Measurements from ENCODE around the gene UCP2. TPM values are rescaled to one million over a fixed set of nuclear protein-coding genes. Genes with fewer than 3 reads are reported as not detected.
A peak's percentile ranks its signal among the peaks of the same experiment; 100 is the strongest.

UCP2 gene
- total and polyA plus RNA-seq, 4 donors: 44.7 to 207 (median 139) TPM

DNA sequence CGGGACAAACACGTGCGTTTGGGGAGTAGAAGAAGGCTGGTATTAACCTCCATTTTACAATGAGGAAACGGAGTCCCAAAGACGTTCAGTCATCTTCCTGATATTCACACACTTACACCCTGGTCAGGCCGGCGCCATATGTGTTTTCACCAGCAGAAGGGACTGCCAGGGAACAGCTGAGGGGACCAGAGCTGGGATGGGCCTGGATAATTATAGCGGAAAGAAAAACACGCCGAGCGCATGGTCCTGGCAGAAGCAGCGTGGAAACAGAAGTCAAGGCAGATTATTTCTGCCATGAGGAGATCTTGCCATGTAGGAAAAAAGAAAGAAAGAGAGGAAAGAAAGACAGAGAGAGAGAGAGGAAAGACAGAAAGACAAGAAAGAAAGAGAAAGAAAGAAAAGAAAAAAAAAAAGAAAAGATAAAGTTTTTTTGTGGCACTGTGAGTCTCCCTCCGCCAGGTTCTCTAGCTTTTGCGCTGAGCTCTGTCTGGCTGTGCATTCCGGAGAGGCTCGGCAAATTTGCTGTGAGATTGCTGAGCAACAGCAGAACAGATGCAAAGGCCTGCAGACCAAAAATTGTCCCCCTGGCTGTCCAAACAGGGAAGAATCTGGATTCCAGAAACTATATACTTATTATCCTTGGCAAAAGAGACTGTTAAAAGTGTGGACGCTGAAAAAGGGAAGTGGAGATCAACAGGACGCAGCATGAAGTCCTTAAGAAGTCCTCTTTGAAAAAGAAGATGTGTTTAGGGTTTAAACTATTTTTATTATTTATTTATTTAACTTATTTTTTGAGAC is 1.3 kb upstream of the UCP2 start:
- Histone ChIP-seq H3K36me3 (ENCODE audit: control insufficient read depth in 4 of 4, insufficient read depth in 4 of 4, low read length in 4 of 4) (no peaks in the 10 kb centered on the region), H3K27ac (ENCODE audit: low read depth in 1 of 2, low read length in 1 of 2) (peak overlapping the region; percentile 66 to 99), H3K9ac (ENCODE audit: insufficient read depth in 1 of 2, low read length in 2 of 2) (peak overlapping the region in 1 of 2 donors; percentile 32), H3K9me3 (ENCODE audit: control insufficient read depth in 4 of 4, insufficient read depth in 3 of 4, low read length in 3 of 4) (no peaks in the 10 kb centered on the region), H3K27me3 (ENCODE audit: control insufficient read depth in 3 of 3, insufficient read depth in 3 of 3, low read length in 2 of 3) (no peaks in the 10 kb centered on the region), H3K4me1 (ENCODE audit: control insufficient read depth in 5 of 5, insufficient read depth in 5 of 5, low read length in 5 of 5) (peaks cover 0 to 24% (median 7%) of the 10 kb centered on the region in 5 donors), H3K4me3 (peak overlapping the region; percentile 5)
- no peak for DNase-seq
- 49% methylated on average over 18 of the region's 18 CpGs for WGBS, 2 donors
- no peak for ATAC-seq (ENCODE audit: insufficient read depth, low FRiP score)
- TF ChIP-seq, protein P1, sequence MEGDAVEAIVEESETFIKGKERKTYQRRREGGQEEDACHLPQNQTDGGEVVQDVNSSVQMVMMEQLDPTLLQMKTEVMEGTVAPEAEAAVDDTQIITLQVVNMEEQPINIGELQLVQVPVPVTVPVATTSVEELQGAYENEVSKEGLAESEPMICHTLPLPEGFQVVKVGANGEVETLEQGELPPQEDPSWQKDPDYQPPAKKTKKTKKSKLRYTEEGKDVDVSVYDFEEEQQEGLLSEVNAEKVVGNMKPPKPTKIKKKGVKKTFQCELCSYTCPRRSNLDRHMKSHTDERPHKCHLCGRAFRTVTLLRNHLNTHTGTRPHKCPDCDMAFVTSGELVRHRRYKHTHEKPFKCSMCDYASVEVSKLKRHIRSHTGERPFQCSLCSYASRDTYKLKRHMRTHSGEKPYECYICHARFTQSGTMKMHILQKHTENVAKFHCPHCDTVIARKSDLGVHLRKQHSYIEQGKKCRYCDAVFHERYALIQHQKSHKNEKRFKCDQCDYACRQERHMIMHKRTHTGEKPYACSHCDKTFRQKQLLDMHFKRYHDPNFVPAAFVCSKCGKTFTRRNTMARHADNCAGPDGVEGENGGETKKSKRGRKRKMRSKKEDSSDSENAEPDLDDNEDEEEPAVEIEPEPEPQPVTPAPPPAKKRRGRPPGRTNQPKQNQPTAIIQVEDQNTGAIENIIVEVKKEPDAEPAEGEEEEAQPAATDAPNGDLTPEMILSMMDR (IDR thresholded peaks at IDR 0.05; ENCODE audit: control extremely low read depth, extremely low read depth): no peak

DNA sequence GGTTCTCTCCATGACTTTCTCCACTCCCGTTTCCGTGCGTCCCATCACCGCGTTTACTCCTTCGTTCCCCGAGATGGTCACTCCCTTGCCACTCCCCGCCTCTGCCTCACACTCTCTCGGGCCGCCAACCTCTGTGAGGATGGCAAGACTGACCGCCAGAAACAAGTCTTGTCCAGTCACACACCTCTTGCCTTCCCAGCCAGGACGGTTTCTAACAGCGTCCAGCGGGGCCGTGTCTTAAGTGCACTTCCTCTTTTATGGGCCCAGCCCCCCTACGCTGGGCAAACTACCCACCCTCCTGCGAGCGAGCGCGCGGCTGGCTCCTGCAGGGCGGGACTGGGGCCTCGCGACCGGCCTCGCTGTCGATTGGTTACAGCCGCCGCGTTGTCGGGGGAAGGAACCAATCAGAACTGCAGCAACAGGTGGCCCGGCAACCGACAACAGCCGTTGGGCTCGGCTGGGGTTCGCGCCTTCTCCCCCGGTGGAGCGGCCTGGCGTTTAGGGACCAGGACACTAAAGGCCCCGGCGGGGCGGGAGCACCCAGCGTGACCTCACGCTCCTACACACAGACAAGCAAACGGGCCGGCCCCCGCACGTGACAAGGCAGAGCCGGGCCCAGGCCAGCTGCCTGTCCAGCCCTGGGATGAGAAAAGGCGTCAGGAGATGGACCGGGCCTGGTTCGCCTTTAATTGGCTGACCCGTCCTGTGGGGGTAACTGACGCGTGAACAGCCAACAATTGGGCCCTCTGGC is 522 bp upstream of the UCP2 start:
- TF ChIP-seq, protein P1 (IDR thresholded peaks at IDR 0.05; ENCODE audit: control extremely low read depth, extremely low read depth): no peak
- 1 to 2% methylated on average over 42 to 56 of the region's 56 CpGs for WGBS, 2 donors
- H3K9ac ChIP-seq (ENCODE audit: insufficient read depth in 1 of 2, low read length in 2 of 2): peak overlapping the region; percentile 68 to 81
- no peaks in the 10 kb centered on the region for H3K9me3 ChIP-seq (ENCODE audit: control insufficient read depth in 4 of 4, insufficient read depth in 3 of 4, low read length in 3 of 4)
- peak; percentile 90 to 93 (median 91) for DNase-seq
- peak overlapping the region; percentile 68 to 99 for H3K27ac ChIP-seq (ENCODE audit: low read depth in 1 of 2, low read length in 1 of 2)
- H3K36me3 ChIP-seq (ENCODE audit: control insufficient read depth in 4 of 4, insufficient read depth in 4 of 4, low read length in 4 of 4): no peaks in the 10 kb centered on the region
- ATAC-seq (ENCODE audit: insufficient read depth, low FRiP score): peak; percentile 94
- H3K4me3 ChIP-seq: peak overlapping the region; percentile 64
- H3K27me3 ChIP-seq (ENCODE audit: control insufficient read depth in 3 of 3, insufficient read depth in 3 of 3, low read length in 2 of 3): no peaks in the 10 kb centered on the region
- peaks cover 0 to 24% (median 7%) of the 10 kb centered on the region in 5 donors for H3K4me1 ChIP-seq (ENCODE audit: control insufficient read depth in 5 of 5, insufficient read depth in 5 of 5, low read length in 5 of 5)

DNA sequence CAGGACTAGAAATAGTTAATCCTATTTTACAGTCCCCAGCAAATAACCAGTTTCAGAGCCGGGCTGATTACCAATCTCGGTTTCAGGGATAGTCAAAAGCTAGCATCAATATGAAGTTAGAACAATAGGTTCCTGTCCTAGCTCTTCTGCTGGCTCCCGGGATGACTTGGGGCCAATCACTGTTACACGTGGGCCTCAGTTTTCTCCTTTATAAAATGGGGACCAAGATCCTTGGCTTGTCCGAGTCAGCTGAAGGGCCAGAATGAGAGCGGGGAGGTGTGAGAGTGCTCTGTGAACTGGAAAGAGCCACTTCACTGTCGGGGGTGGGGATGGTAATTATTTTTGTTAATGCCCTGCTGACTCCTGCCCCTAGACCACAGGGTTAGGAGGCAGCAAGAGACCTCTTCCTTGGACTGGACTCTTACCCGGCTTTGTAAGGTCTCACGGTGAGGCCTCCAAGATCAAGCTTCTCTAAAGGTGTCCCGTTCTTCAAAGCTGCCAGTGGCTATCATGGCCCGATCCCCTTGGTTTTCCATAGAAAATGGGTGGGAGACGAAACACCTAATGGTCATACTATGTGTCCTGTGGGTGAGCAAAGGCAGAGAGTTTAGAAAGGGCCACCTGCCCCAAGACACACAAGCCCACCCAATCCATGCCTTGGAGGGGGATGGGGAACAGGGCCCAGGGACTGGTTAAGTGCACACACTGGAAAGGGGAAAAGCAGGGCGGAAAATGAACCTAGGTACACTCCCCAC is 1.4 kb downstream of the UCP2 start:
- peaks cover 0 to 24% (median 7%) of the 10 kb centered on the region in 5 donors for H3K4me1 ChIP-seq (ENCODE audit: control insufficient read depth in 5 of 5, insufficient read depth in 5 of 5, low read length in 5 of 5)
- DNase-seq: no peak

More for the DNA sequence above, 1.4 kb downstream of the UCP2 start:
- H3K4me3 ChIP-seq: no peak overlapping the region
- TF ChIP-seq, protein P1 (IDR thresholded peaks at IDR 0.05; ENCODE audit: control extremely low read depth, extremely low read depth): no peak
- H3K9ac ChIP-seq (ENCODE audit: insufficient read depth in 1 of 2, low read length in 2 of 2): no peak overlapping the region
- H3K27me3 ChIP-seq (ENCODE audit: control insufficient read depth in 3 of 3, insufficient read depth in 3 of 3, low read length in 2 of 3): no peaks in the 10 kb centered on the region
- no peak for ATAC-seq (ENCODE audit: insufficient read depth, low FRiP score)
- peak overlapping the region in 1 of 2 donors; percentile 4 for H3K27ac ChIP-seq (ENCODE audit: low read depth in 1 of 2, low read length in 1 of 2)
- 78 to 83% methylated on average over 13 of the region's 13 CpGs for WGBS, 2 donors
- H3K36me3 ChIP-seq (ENCODE audit: control insufficient read depth in 4 of 4, insufficient read depth in 4 of 4, low read length in 4 of 4): peaks cover 0 to 14% (median 0%) of the 10 kb centered on the region in 4 donors
- H3K9me3 ChIP-seq (ENCODE audit: control insufficient read depth in 4 of 4, insufficient read depth in 3 of 4, low read length in 3 of 4): no peaks in the 10 kb centered on the region
